GM12875 (cell line): Measurements from ENCODE around the gene PHKG1.
"Not testable (repeated sequence)": the region's sequence is repeated elsewhere in the genome, so short reads cannot be mapped to it uniquely, and the experiment has no call there.

Source experiments
- H3K4me3 ChIP-seq: one replicate; pipeline ENCODE4 v1.5.1; 2011; ENCODE audit warnings: low read depth, low read length, control low read depth
- TF ChIP-seq, protein P1 (sequence below): IDR thresholded peaks from 2 replicates; pipeline ENCODE4 v1.5.1; 2011; ENCODE audit warnings: low read depth, mild to moderate bottlenecking, control low read depth, inconsistent platforms, low read length, moderate library complexity, borderline replicate concordance; ENCODE audit not compliant: insufficient read depth

Gene PHKG1

GRCh38 chr7:56110611-56111010 is 17.9 kb upstream of the PHKG1 start:
- TF ChIP-seq, protein P1, sequence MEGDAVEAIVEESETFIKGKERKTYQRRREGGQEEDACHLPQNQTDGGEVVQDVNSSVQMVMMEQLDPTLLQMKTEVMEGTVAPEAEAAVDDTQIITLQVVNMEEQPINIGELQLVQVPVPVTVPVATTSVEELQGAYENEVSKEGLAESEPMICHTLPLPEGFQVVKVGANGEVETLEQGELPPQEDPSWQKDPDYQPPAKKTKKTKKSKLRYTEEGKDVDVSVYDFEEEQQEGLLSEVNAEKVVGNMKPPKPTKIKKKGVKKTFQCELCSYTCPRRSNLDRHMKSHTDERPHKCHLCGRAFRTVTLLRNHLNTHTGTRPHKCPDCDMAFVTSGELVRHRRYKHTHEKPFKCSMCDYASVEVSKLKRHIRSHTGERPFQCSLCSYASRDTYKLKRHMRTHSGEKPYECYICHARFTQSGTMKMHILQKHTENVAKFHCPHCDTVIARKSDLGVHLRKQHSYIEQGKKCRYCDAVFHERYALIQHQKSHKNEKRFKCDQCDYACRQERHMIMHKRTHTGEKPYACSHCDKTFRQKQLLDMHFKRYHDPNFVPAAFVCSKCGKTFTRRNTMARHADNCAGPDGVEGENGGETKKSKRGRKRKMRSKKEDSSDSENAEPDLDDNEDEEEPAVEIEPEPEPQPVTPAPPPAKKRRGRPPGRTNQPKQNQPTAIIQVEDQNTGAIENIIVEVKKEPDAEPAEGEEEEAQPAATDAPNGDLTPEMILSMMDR, result no peak

GRCh38 chr7:56107954-56108258 is 15.2 kb upstream of the PHKG1 start:
- H3K4me3 ChIP-seq, result no peak overlapping the region
- TF ChIP-seq, protein P1, result no peak

More at GRCh38 chr7:56110611-56111010, 17.9 kb upstream of the PHKG1 start:
- no peak overlapping the region for H3K4me3 ChIP-seq

- TF ChIP-seq, protein P1, result no peak
- H3K4me3 ChIP-seq, result peak within 1 kb of the TSS; percentile 83
Observed at GRCh38 chr7:56106108-56107073, 13.6 kb upstream of the PHKG1 start, which contains the start of gene CHCHD2. Gene CHCHD2 (minus strand): TSS chr7:56106476. CDS start chr7:56106413, 63 bp downstream.

- H3K4me3 ChIP-seq, result peak overlapping the region; percentile 83
- TF ChIP-seq, protein P1, result no peak
Observed at GRCh38 chr7:56105508-56105907, 12.8 kb upstream of the PHKG1 start.

DNA sequence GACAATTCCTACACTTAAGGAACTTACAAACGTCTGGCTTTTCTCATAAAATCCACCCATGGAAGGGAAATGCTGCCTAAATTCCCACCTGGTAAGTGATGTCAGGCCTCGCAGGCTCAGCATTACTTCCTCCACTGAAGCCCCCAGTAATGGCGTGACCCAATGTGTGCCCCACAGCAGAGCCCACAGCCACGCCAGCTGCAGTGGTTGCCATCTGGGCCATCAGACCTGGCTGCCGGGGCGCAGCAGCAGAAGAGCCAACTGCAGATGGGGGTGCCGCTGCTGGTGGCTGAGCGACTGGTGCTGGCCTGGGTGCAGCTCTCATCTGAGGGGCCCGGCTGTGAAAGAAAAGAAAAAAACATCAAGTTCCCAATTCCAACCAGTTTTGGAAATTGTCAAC is 11.4 kb upstream of the PHKG1 start:
- not testable (repeated sequence) for H3K4me3 ChIP-seq

- TF ChIP-seq, protein P1, result no peak
- H3K4me3 ChIP-seq, result no peak overlapping the region
Observed at GRCh38 chr7:56099653-56100052, 6.9 kb upstream of the PHKG1 start.

- not testable (repeated sequence) for H3K4me3 ChIP-seq
Observed at GRCh38 chr7:56098187-56099008, 5.6 kb upstream of the PHKG1 start.

DNA sequence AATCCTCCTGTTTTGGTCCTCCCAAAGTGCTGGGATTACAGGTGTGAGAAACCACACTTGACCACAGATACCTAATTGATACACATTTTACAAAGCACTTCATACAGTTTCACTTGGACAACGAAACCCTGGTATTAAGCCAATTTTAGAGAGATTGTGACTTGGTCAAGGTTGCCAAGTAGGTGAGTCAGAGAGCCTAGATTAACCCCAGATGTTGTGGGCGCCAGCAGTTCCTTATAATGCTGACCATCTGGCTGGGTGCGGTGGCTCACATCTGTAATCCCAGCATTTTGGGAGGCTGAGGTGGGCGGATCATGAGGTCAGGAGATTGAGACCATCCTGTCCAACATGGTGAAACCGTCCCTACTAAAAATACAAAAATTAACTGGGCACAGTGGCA is 4.9 kb upstream of the PHKG1 start:
- no peak overlapping the region for H3K4me3 ChIP-seq
- TF ChIP-seq, protein P1, result no peak

- H3K4me3 ChIP-seq, result not testable (repeated sequence)
Observed at GRCh38 chr7:56092388-56092787, 364 bp downstream of the PHKG1 start.
